ENCODE results near the gene JPH4.

JPH4 gene

GRCh38 chr14:23604675-23605170 lies 26.1 kb upstream of the JPH4 start:
- Histone ChIP-seq H3K9me2 (replicated peaks; ENCODE audit: control insufficient read depth, low read length) (no peaks in the 10 kb centered on the region), H3F3A (ENCODE audit: control insufficient read depth, insufficient read depth) (no peaks in the 10 kb centered on the region), H3K79me2 (ENCODE audit: control insufficient read depth, low read length) (no peaks in the 10 kb centered on the region), H3K4me2 (ENCODE audit: low read length) (no peak overlapping the region), H3K4me1 (ENCODE audit: control insufficient read depth, low read length) (no peaks in the 10 kb centered on the region), H3K27me3 (ENCODE audit: control insufficient read depth, low read length) (peaks cover 4% of the 10 kb centered on the region; the same call in 1 of the 2 replicates), H3K9me3 (ENCODE audit: control insufficient read depth, insufficient read depth, low read length) (no peaks in the 10 kb centered on the region), H3K36me3 (ENCODE audit: control insufficient read depth, low read length) (no peaks in the 10 kb centered on the region), H4K20me1 (ENCODE audit: control insufficient read depth, insufficient read depth, low read depth, low read length) (no peaks in the 10 kb centered on the region), H3K4me3 (ENCODE audit: low read length) (no peak overlapping the region), H3K27ac (ENCODE audit: low read depth, low read length) (no peak overlapping the region)
- TF ChIP-seq CTCF (IDR thresholded peaks at IDR 0.05; ENCODE audit: low read depth, low read length, poor library complexity, severe bottlenecking) (no peak), EZH2phosphoT487 (IDR thresholded peaks at IDR 0.05; ENCODE audit: borderline replicate concordance, low read length) (no peak)

GRCh38 chr14:23604148-23604547 lies 25.6 kb upstream of the JPH4 start:
- Histone ChIP-seq H4K20me1 (ENCODE audit: control insufficient read depth, insufficient read depth, low read depth, low read length) (no peaks in the 10 kb centered on the region), H3K79me2 (ENCODE audit: control insufficient read depth, low read length) (no peaks in the 10 kb centered on the region), H3K9me3 (ENCODE audit: control insufficient read depth, insufficient read depth, low read length) (no peaks in the 10 kb centered on the region), H3K36me3 (ENCODE audit: control insufficient read depth, low read length) (no peaks in the 10 kb centered on the region), H3K27me3 (ENCODE audit: control insufficient read depth, low read length) (peaks cover 4% of the 10 kb centered on the region; the same call in 1 of the 2 replicates), H3F3A (ENCODE audit: control insufficient read depth, insufficient read depth) (no peaks in the 10 kb centered on the region), H3K4me2 (ENCODE audit: low read length) (no peak overlapping the region), H3K27ac (ENCODE audit: low read depth, low read length) (no peak overlapping the region), H3K4me3 (ENCODE audit: low read length) (no peak overlapping the region), H3K9me2 (replicated peaks; ENCODE audit: control insufficient read depth, low read length) (no peaks in the 10 kb centered on the region), H3K4me1 (ENCODE audit: control insufficient read depth, low read length) (no peaks in the 10 kb centered on the region)
- TF ChIP-seq CTCF (IDR thresholded peaks at IDR 0.05; ENCODE audit: low read depth, low read length, poor library complexity, severe bottlenecking) (no peak), EZH2phosphoT487 (IDR thresholded peaks at IDR 0.05; ENCODE audit: borderline replicate concordance, low read length) (no peak)

DNA sequence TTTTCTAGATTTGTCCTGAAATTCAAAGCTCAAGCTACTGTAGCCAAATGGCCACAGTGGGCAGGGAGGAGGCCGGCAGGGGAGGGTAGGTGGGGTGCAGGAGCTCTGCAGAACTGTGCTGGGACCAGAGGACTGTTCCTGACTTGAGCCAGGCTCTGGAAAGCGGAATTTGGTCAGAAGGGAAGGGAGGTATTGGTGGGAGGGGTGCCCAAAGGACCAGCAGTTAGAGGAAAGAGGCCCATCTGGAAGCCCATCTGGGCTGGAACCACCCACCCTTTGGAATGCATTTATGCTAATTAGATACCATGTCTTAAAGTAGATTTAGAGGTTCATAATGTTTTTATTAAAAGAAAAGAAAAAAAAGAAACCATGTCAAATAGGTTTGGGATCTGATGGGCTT lies 24.5 kb upstream of the JPH4 start:
- Histone ChIP-seq H3K27ac (ENCODE audit: low read depth, low read length) (no peak overlapping the region), H3K4me2 (ENCODE audit: low read length) (no peak overlapping the region), H3K79me2 (ENCODE audit: control insufficient read depth, low read length) (no peaks in the 10 kb centered on the region), H3K4me1 (ENCODE audit: control insufficient read depth, low read length) (no peaks in the 10 kb centered on the region), H3K4me3 (ENCODE audit: low read length) (no peak overlapping the region), H3K9me2 (replicated peaks; ENCODE audit: control insufficient read depth, low read length) (no peaks in the 10 kb centered on the region), H3K27me3 (ENCODE audit: control insufficient read depth, low read length) (no peaks in the 10 kb centered on the region), H3F3A (ENCODE audit: control insufficient read depth, insufficient read depth) (no peaks in the 10 kb centered on the region), H4K20me1 (ENCODE audit: control insufficient read depth, insufficient read depth, low read depth, low read length) (no peaks in the 10 kb centered on the region), H3K36me3 (ENCODE audit: control insufficient read depth, low read length) (no peaks in the 10 kb centered on the region), H3K9me3 (ENCODE audit: control insufficient read depth, insufficient read depth, low read length) (no peaks in the 10 kb centered on the region)
- TF ChIP-seq EZH2phosphoT487 (IDR thresholded peaks at IDR 0.05; ENCODE audit: borderline replicate concordance, low read length) (no peak), CTCF (IDR thresholded peaks at IDR 0.05; ENCODE audit: low read depth, low read length, poor library complexity, severe bottlenecking) (no peak)
